Measurements from ENCODE around the gene KRT16.
"Not testable (repeated sequence)": the region's sequence is repeated elsewhere in the genome, so short reads cannot be mapped to it uniquely, and the experiment has no call there.

KRT16 gene

GRCh38 chr17:41612376-41613160 lies at the start of gene KRT16:
KRT16 (minus strand) TSS chr17:41612767; CDS start chr17:41612688, 79 bp downstream.
- DNase-seq (ENCODE audit: low spot score) = not testable (repeated sequence)

- DNase-seq (ENCODE audit: low spot score) = no peak
Measured at GRCh38 chr17:41660221-41660711, 47.7 kb upstream of the KRT16 start.

- DNase-seq (ENCODE audit: low spot score) = no peak
Measured at GRCh38 chr17:41659427-41660212, 47.1 kb upstream of the KRT16 start.

GRCh38 chr17:41658846-41659245 lies 46.3 kb upstream of the KRT16 start:
- no peak for DNase-seq (ENCODE audit: low spot score)

GRCh38 chr17:41657936-41658335 lies 45.4 kb upstream of the KRT16 start:
- no peak for DNase-seq (ENCODE audit: low spot score)

GRCh38 chr17:41657176-41657754 lies 44.7 kb upstream of the KRT16 start:
- no peak for DNase-seq (ENCODE audit: low spot score)

- no peak for DNase-seq (ENCODE audit: low spot score)
Measured at GRCh38 chr17:41656249-41657023, 43.9 kb upstream of the KRT16 start.

GRCh38 chr17:41655611-41656111 lies 43.1 kb upstream of the KRT16 start:
- no peak for DNase-seq (ENCODE audit: low spot score)

GRCh38 chr17:41654678-41655607 lies 42.4 kb upstream of the KRT16 start:
- no peak for DNase-seq (ENCODE audit: low spot score)

- DNase-seq (ENCODE audit: low spot score) = no peak
Measured at GRCh38 chr17:41653892-41654677, 41.5 kb upstream of the KRT16 start.

GRCh38 chr17:41653421-41653820 lies 40.9 kb upstream of the KRT16 start:
- DNase-seq (ENCODE audit: low spot score) = no peak

- DNase-seq (ENCODE audit: low spot score) = no peak
Measured at GRCh38 chr17:41652461-41652970, 39.9 kb upstream of the KRT16 start.

- no peak for DNase-seq (ENCODE audit: low spot score)
Measured at GRCh38 chr17:41651625-41652460, 39.3 kb upstream of the KRT16 start.

- no peak for DNase-seq (ENCODE audit: low spot score)
Measured at GRCh38 chr17:41650794-41651624, 38.4 kb upstream of the KRT16 start.

GRCh38 chr17:41649923-41650519 lies 37.5 kb upstream of the KRT16 start:
- DNase-seq (ENCODE audit: low spot score) = no peak

GRCh38 chr17:41648411-41649195 lies 36.0 kb upstream of the KRT16 start:
- peak; percentile 82 for DNase-seq (ENCODE audit: low spot score)

All from CD4-positive, alpha-beta T cell treated with Interleukin-2 at 100 ng/mL for 4 hours (primary cell).